NT2/D1 (cell line): ENCODE measurements around the gene DNMT1.

Experiments used
- SUZ12 ChIP-seq: IDR thresholded peaks from 2 replicates; pipeline ENCODE4 v1.6.1; 2011; ENCODE audit not compliant: insufficient read length, insufficient read depth; ENCODE audit errors: extremely low read depth
- YY1 ChIP-seq: IDR thresholded peaks from 2 replicates; pipeline ENCODE4 v1.6.1; 2011; ENCODE audit not compliant: insufficient read length, insufficient read depth
- ZNF274 ChIP-seq: IDR thresholded peaks from 2 replicates; pipeline ENCODE4 v1.6.1; 2011; ENCODE audit warnings: mild to moderate bottlenecking, low read depth, low read length

DNA sequence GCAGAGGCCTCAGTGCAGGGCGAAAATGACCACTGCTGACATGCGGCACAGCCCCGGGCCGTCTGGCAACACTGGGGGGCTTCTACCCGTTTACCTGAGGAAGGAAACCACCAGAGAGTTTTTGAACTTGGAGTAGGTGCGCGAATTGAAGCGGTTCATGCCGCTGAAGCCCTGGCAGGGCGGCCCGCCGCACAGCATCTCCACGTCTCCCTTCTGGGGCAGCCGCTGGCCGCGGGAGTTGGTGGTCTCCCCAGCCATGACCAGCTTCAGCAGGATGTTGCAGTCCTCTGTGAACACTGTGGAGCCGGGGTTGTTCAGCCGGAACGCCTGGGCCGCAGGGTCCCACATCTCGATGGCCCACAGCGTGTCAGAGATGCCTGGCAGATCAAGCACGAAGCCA, 54.8 kb downstream of the DNMT1 start:
- TF ChIP-seq ZNF274, result no peak
- TF ChIP-seq YY1, result no peak
- TF ChIP-seq SUZ12, result no peak
